ENCODE data around the gene GALNTL6. TPM values are rescaled to one million over a fixed set of nuclear protein-coding genes. Genes with fewer than 3 reads are reported as not detected.
A peak's percentile ranks its signal among the peaks of the same experiment; 100 is the strongest.
"Not testable (repeated sequence)": the region's sequence is repeated elsewhere in the genome, so short reads cannot be mapped to it uniquely, and the experiment has no call there.

GALNTL6 gene
- polyA plus RNA-seq, 3 donors = 0.85 to 3.4 (median 0.98) TPM

- DNase-seq (ENCODE audit: low read depth in 3 of 3, low spot score in 2 of 3) = no peak
Observed at GRCh38 chr4:172892300-172892699, 1079.1 kb downstream of the GALNTL6 start.

GRCh38 chr4:172895699-172896098, 1082.5 kb downstream of the GALNTL6 start:
- no peak for DNase-seq (ENCODE audit: low read depth in 3 of 3, low spot score in 2 of 3)

DNA sequence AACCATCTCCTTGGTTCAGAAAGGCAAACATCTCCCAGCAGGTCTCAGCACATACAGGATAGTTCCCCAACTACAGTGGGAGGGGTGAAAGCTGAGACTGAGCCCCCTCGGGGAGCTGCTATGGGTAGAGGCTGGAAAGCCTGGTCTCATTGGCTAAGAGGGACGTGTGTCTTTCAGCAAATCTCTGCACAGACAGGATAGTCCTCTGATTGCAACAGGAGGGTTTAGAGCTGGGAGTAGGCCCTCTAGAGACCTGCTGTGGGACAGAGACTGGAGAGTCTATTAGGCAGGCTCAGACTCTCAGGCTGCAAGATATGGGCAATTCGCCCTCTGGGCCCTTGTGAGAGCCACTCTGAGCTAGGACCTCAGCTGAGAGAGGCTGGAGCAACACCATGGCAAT, 1083.8 kb downstream of the GALNTL6 start:
- DNase-seq (ENCODE audit: low read depth in 3 of 3, low spot score in 2 of 3) = no peak

DNA sequence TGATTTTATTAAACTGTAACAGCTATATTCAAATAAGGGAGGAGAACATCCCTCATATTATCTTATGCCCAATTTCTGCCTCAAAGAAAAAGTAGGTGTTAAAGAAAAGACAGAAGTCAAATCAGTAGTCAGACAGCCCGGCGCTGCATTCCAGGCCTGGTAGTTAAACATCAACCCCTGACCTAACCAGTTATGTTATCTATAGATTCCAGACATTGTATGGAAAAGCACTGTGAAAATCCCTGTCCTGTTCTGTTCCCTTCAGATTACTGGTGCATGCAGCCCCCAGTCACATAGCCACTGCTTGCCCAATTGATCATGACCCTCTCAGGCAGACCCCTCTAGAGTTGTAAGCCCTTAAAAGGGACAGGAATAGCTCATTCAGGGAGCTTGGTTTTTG, 1085.5 kb downstream of the GALNTL6 start:
- DNase-seq (ENCODE audit: low read depth in 3 of 3, low spot score in 2 of 3) = no peak

DNA sequence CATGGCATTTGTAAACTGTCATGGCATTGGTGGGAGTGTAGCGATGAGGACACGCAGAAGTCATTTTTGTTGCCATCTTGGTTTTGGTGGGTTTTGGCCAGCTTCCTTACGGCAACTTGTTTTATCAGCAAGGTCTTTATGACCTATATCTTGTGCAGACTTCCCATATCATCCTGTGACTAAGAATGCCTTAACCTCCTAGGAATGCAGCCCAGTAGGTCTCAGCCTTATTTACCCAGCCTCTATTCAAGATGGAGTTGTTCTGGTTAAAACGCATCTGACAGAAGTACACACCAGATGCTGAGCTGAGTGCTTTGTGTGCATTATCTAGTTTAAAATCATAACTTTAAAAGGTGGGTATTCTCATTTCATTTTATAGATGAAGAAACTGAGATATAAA, 1086.7 kb downstream of the GALNTL6 start:
- no peak for DNase-seq (ENCODE audit: low read depth in 3 of 3, low spot score in 2 of 3)

- no peak for DNase-seq (ENCODE audit: low read depth in 3 of 3, low spot score in 2 of 3)
Observed at GRCh38 chr4:172900900-172901299, 1087.7 kb downstream of the GALNTL6 start.

DNA sequence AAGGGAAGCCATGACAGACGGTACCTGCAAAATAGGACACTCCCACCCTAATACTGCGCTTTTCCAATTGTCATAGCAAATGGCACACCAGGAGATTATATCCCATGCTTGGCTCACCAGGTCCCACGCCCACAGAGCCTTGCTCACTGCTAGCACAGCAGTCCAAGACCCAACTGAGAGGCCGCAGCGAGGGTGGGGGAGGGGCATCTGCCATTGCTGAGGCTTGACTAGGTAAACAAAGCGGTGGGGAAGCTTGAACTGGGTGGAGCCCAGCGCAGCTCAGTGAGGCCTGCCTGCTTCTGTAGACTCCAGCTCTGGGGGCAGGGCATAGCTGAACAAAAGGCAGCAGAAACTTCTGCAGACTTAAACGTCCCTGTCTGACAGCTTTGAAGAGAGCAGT, 1099.3 kb downstream of the GALNTL6 start:
- not testable (repeated sequence) for DNase-seq (ENCODE audit: low read depth in 3 of 3, low spot score in 2 of 3)

DNA sequence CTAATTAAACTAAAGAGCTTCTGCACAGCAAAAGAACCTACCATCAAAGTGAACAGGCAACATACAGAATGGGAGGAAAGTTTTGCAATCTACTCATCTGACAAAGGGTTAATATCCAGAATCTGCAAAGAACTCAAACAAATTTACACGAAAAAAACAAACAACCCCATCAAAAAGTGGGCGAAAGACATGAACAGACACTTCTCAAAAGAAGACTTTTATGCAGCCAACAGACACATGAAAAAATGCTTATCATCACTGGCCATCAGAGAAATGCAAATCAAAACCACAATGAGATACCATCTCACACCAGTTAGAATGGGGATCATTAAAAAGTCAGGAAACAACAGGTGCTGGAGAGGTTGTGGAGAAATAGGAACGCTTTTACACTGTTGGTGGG, 1104.2 kb downstream of the GALNTL6 start:
- DNase-seq (ENCODE audit: low read depth in 3 of 3, low spot score in 2 of 3) = not testable (repeated sequence)

DNA sequence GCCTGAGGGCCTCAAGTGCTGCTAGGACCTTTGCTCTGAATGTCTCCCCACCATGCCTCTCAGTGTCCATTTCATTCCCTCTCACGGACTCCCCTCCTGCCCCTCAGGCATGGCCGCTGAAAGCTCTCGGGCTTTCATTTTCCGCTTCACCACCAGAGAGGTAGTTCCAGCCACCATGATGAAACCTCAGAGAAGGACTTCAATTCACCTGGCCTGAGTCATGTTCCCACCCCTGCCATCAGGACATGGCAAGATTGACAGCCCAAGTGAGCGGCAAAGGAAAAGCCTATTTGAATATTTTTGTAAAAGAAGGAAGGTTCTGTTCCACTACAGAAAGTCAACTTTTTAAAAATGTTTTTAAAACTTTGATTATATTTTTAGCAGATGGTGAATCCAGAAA, 1106.1 kb downstream of the GALNTL6 start:
- no peak for DNase-seq (ENCODE audit: low read depth in 3 of 3, low spot score in 2 of 3)

- DNase-seq (ENCODE audit: low read depth in 3 of 3, low spot score in 2 of 3) = no peak
Observed at GRCh38 chr4:172927096-172927814, 1114.1 kb downstream of the GALNTL6 start.

DNA sequence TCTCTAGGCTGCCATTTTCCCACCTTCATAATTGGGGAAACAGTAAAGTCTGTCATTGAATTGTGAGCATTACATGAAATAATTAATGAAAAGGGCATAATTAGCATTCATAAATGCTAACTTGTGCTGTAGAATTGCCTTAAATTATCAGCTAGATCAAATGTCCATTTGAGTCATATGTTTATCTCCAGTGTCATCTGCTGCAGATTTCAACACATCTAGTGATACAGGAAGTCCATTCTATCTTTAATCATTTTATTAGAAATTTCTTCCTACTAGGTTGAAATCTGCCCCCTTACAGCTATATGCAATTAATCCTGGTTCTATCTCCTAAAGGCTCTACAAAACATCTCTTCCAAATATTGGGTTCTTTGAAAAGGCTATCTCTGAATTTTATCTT, 1115.1 kb downstream of the GALNTL6 start:
- DNase-seq (ENCODE audit: low read depth in 3 of 3, low spot score in 2 of 3) = no peak

- peak in 2 of 3 donors; percentile 5 to 7 for DNase-seq (ENCODE audit: low read depth in 3 of 3, low spot score in 2 of 3)
Observed at GRCh38 chr4:172938072-172938829, 1125.0 kb downstream of the GALNTL6 start.

- no peak for DNase-seq (ENCODE audit: low read depth in 3 of 3, low spot score in 2 of 3)
Observed at GRCh38 chr4:172938870-172939269, 1125.7 kb downstream of the GALNTL6 start.

- DNase-seq (ENCODE audit: low read depth in 3 of 3, low spot score in 2 of 3) = no peak
Observed at GRCh38 chr4:172942840-172943239, 1129.6 kb downstream of the GALNTL6 start.

DNA sequence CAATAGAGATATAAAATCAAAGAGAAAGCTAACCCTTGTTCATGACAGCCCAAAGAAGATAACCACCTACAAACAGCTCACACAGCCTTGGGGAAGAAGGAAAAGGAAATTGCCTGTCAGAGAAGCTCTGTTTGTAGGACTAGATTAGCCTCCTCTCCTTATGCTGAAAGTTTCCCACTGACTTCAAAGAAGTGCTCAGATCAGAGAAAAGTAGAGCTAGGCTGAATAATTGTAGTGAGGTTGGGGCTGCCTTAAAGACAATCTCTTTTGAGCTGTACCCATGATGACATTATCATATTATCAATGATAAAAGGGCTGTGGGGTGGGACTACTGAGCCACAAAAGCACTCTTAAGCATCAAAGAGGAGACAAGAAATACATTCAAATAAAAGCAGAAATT, 1132.4 kb downstream of the GALNTL6 start:
- no peak for DNase-seq (ENCODE audit: low read depth in 3 of 3, low spot score in 2 of 3)

DNA sequence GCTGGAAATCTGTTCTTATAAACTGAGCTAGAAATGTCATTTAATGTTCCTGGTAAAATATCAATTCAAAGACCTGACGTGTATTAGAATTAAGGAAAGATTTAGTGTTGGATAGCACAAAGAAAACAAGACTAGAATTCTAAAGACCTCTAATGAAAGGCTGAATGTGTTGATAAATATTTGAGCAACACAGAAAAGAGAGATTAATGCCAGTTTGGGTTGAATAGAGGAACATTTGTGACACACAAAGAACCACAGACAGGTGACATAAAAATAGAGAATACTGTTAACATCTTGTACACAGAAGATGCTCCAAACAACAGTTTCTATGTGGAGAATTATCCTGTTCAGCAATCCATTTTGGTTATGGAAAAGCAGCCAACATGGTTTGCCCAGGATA, 1133.3 kb downstream of the GALNTL6 start:
- no peak for DNase-seq (ENCODE audit: low read depth in 3 of 3, low spot score in 2 of 3)

DNA sequence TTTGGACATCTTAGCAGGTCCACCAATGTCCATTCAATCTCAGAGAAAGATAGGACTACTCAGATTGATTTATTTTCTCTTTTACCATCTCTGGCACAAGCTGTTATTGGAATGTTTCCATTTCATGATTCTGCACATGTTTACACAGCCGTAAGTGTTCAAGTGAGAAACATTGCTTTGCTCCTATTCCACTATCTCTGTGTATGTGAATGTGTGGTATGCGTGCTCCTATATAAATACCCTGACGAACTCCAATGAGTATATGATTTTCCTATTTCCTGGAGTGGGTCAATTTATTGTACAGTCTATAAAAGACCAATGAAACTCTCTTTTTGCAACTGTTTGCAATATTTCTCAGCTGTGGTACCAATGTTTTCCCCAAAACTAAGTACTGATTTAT, 1134.4 kb downstream of the GALNTL6 start:
- no peak for DNase-seq (ENCODE audit: low read depth in 3 of 3, low spot score in 2 of 3)

DNA sequence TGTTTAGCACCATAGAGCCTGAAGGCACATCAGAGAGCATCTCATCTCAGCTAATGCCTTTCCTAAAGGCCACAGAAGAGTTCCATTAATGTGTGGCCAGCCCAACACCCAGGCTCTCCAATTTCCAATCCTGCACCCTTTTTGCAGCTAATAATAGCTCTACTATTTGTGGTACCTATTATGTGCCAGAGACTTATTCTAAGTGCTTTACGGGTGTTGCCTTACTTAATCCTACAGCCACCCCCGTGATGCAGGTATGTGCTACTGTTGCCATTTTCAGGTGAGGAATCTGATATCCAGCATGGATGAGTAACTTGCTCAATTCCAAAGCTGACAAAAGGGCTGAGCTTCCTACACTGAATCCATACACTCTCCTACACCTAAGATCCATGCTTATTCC, 1137.8 kb downstream of the GALNTL6 start:
- no peak for DNase-seq (ENCODE audit: low read depth in 3 of 3, low spot score in 2 of 3)

DNA sequence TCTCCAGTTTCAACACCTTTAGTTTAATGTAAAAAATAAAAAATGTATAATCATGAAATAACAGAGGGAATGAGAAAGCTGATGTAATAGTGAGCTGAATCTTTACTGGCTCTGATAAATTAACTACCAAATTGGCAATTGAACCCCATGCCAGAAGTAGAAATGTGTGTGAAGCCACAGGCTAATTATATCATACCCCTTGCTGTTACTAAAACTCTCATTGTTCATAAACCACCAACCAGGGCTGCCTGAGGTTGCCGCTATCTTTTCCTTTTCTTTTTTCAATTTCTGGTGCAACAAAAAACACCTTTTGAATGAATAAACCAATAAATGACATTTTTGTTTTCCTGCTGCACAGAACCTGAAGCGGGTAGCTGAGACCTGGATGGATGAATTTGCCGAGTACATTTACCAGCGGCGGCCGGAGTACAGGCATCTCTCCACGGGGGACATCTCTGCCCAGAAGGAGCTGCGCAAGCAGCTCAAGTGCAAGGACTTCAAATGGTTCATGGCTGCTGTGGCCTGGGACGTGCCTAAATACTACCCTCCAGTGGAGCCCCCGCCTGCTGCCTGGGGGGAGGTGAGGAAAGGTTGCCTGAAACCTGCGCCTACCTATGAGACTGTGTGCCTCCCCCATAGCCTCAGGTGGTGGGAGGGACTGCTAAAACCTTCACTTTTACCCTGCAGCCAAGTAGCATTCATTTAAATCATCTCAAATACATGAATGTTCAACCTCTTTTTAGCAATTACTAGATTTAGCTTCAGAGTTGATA, 1138.7 kb downstream of the GALNTL6 start:
- no peak for DNase-seq (ENCODE audit: low read depth in 3 of 3, low spot score in 2 of 3)

GRCh38 chr4:172953896-172954568, 1140.8 kb downstream of the GALNTL6 start:
- DNase-seq (ENCODE audit: low read depth in 3 of 3, low spot score in 2 of 3) = no peak

- DNase-seq (ENCODE audit: low read depth in 3 of 3, low spot score in 2 of 3) = not testable (repeated sequence)
Observed at GRCh38 chr4:172956340-172956739, 1143.1 kb downstream of the GALNTL6 start.

Data from right renal cortex interstitium (tissue), 3 donors.